Measurements from ENCODE around the gene ATP9B. TPM values are rescaled to one million over a fixed set of nuclear protein-coding genes. Genes with fewer than 3 reads are reported as not detected.

The ATP9B gene
- total RNA-seq, 1 donor, result 35.4 TPM

DNA sequence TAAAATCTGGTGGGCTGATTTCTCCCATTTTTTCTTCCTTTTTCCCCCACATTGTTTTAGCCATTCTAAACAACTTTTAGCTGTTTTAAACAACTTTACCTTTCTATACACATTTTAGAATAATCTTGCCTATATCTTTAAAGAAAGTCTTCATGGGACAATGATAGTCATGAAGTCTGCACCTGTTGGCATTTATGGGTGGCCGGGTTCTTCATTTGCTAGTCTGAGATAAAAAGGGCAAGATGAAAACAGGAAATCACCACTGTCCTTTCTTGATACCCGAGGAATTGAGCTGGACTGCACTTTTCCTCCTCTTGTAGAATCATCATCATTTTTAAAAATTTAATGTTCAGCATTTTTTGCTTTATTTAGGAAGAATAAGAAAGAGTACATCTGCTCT, 104.5 kb downstream of the ATP9B start:
- no peak overlapping the region for H3K4me3 ChIP-seq (ENCODE audit: low read depth, low read length)
- TF ChIP-seq, protein P1, sequence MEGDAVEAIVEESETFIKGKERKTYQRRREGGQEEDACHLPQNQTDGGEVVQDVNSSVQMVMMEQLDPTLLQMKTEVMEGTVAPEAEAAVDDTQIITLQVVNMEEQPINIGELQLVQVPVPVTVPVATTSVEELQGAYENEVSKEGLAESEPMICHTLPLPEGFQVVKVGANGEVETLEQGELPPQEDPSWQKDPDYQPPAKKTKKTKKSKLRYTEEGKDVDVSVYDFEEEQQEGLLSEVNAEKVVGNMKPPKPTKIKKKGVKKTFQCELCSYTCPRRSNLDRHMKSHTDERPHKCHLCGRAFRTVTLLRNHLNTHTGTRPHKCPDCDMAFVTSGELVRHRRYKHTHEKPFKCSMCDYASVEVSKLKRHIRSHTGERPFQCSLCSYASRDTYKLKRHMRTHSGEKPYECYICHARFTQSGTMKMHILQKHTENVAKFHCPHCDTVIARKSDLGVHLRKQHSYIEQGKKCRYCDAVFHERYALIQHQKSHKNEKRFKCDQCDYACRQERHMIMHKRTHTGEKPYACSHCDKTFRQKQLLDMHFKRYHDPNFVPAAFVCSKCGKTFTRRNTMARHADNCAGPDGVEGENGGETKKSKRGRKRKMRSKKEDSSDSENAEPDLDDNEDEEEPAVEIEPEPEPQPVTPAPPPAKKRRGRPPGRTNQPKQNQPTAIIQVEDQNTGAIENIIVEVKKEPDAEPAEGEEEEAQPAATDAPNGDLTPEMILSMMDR (IDR thresholded peaks at IDR 0.05; ENCODE audit: insufficient read depth, low read depth, low read length), result no peak
- DNase-seq (ENCODE audit: low read depth), result no peak

DNA sequence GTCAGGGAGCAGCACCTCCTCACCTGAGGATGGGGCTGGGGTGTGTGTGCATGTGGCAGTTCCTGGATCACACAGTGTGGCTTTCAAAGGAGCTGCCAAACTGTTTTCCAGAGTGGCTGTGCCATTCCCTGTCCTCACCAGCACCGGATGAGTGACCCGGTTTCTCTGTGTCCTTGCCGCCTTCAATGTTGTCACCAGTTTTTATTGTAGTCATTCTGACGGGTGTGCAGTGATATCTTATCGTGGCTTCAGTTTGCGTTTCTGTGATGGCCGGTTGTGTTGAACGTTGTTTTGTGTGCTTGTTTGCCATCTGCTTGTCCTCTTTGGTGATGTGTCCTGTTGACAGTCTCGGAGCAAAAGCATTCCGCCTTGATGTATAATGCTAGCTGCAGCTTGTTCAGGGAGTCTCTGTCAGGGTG, 108.9 kb downstream of the ATP9B start:
- DNase-seq (ENCODE audit: low read depth), result no peak
- H3K4me3 ChIP-seq (ENCODE audit: low read depth, low read length), result no peak overlapping the region
- TF ChIP-seq, protein P1 (IDR thresholded peaks at IDR 0.05; ENCODE audit: insufficient read depth, low read depth, low read length), result no peak

DNA sequence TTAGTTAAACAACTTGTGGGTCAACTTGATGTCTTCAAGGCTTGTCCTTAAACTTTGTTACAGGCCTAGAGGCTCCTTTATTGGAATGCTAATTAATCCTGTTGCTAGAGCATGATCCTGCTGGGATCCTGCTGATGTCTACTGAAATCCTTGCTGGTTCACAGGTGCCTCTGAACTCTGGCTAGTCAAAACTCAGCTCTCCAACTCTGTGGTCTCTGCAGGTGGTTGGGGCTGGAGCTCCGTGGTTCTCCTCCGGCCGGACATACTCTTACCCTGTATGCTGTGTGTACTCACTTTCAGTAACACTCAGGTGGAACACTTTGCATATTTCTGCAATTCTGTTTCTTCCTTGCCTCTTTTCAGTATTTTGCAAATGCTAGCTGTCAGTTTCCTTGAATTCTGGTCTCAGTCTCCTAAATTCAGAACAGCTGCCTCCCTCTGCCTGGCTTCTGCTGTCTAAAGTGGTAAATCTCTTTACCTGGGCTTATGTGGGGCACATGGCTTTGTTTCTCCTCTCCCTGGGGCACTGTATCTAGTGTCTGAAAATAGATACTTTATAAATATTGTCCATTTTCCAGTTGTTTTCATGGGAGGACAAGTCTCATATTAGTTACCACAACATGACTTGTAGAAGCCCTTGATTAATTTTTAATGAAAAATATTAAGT, 113.0 kb downstream of the ATP9B start:
- DNase-seq (ENCODE audit: low read depth), result no peak
- TF ChIP-seq, protein P1 (IDR thresholded peaks at IDR 0.05; ENCODE audit: insufficient read depth, low read depth, low read length), result no peak
- no peak overlapping the region for H3K4me3 ChIP-seq (ENCODE audit: low read depth, low read length)

DNA sequence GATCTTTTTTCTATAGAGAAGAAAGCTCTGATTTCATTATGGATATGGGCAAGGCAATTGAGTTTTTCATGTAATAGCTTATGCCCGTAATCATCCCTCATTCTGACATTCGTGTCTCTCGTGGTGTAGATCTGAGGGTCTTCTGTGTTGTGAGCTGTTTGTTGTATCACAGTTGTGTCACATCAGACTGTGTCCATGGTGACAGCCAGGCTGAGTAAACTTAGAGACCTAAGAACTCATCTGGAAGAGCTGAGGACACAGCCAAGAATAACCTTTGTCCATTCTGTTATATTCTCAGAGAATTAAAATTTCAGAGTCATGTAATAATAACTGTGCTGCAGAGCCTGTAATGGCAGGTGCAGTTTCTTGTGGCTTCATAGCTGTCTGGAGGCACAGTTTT, 116.5 kb downstream of the ATP9B start:
- TF ChIP-seq, protein P1 (IDR thresholded peaks at IDR 0.05; ENCODE audit: insufficient read depth, low read depth, low read length), result no peak
- no peak overlapping the region for H3K4me3 ChIP-seq (ENCODE audit: low read depth, low read length)
- DNase-seq (ENCODE audit: low read depth), result no peak

DNA sequence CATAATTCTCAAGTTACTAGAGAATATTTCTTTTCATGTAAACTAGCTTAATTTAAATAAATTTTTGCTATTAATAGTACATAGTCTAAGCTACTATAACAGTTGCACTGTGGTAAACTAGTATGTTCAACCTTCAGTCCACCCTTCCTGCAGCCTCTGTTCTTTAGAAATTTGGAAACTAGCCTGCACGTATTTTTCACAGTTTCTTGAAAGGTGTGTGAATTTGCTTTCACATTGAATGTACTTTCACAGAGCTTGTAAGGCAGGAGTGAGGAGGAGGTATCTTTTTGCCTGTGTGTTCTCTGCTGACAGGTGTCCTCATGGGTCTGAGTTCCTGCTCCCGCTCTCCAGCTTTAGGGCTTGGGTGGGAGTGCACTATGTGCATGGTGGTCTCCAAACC, 117.5 kb downstream of the ATP9B start:
- DNase-seq (ENCODE audit: low read depth), result no peak
- H3K4me3 ChIP-seq (ENCODE audit: low read depth, low read length), result no peak overlapping the region
- TF ChIP-seq, protein P1 (IDR thresholded peaks at IDR 0.05; ENCODE audit: insufficient read depth, low read depth, low read length), result no peak

DNA sequence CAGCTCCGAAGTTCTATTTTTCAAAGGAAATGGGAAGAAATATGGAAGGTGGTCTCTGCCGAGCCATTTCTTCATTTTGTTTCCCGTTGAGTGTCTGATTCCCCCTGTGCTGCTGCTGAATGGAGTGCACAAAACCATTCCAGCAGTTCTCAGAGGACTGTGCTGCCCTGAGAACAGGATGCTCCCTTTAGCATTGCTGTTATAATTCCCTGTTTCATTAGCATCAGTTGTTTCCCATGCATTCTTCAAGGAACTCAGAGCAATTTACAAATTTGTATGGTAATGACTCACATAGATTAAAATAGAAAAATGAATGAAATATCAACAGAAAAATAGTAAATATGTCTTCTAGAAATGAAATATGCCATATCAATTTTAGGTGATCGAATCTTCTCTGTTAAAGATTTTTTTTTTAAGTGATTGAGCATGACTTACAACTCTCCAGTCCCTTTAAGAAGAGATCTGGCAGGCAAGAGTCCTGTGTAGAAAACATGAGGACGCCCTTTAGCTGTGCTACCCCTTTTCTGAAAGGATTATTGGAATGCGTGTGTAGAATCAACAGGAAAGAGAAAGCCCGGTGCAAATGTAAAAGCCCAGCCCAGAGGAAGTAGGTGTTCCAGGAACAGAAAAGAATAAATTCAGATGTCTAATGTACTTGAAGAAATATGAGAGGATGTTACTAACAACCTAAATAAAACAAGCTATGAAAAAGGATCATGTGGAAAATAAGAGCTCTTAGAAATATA, 118.5 kb downstream of the ATP9B start:
- no peak overlapping the region for H3K4me3 ChIP-seq (ENCODE audit: low read depth, low read length)
- TF ChIP-seq, protein P1 (IDR thresholded peaks at IDR 0.05; ENCODE audit: insufficient read depth, low read depth, low read length), result no peak
- no peak for DNase-seq (ENCODE audit: low read depth)

Measured in fibroblast of villous mesenchyme (primary cell).